ENCODE measurements around the gene LBR.

DNA sequence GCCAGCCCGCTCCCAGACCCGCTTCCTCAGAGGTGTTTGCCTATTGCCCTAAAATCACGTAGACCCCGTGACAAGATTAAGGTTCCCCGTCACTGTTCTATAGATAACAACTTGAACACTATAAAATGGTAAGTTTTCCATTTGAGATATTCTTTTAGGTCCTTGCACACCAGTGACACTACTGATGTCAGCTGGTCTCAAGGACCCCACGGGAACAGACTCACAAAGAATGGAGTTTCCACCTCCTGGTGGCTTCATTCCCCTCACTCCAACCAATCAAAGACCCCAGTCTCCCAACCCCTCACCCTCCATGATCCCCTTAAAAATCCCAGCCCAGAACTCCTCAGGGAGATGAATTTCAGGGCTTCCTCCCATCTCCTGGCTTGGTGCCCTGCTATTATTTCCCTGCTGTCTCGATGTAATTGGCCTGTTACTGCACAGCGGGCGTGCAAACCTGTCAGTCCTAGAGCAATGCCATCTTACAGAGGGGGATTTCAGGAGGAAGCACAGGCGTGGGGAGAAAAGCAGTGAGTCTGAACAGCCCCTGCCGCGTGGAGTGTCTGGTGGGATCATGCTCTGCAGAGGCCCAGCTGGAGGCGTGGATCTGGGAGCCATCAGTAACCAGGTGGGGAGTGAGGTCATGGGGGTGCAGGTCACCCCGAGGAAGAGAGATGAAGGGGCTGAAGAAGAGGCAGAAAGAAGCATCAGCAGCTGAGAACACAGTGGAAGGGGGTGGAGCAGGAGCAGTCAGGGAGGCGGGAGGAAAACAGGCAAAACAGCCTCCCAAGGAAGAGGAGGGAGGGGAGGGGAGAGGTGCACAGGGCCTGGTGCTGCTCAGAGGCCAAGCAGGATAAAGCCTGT is 35.1 kb upstream of the LBR start:
- TF ChIP-seq, protein P1, sequence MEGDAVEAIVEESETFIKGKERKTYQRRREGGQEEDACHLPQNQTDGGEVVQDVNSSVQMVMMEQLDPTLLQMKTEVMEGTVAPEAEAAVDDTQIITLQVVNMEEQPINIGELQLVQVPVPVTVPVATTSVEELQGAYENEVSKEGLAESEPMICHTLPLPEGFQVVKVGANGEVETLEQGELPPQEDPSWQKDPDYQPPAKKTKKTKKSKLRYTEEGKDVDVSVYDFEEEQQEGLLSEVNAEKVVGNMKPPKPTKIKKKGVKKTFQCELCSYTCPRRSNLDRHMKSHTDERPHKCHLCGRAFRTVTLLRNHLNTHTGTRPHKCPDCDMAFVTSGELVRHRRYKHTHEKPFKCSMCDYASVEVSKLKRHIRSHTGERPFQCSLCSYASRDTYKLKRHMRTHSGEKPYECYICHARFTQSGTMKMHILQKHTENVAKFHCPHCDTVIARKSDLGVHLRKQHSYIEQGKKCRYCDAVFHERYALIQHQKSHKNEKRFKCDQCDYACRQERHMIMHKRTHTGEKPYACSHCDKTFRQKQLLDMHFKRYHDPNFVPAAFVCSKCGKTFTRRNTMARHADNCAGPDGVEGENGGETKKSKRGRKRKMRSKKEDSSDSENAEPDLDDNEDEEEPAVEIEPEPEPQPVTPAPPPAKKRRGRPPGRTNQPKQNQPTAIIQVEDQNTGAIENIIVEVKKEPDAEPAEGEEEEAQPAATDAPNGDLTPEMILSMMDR (conservative IDR thresholded peaks at IDR 0.05; ENCODE audit: low read length): no peak
- no peak for TF ChIP-seq EZH2phosphoT487 (IDR thresholded peaks at IDR 0.05; ENCODE audit: borderline replicate concordance)
